SK-N-MC (cell line): ENCODE data around the gene AGMAT.

Source experiments
- DNase-seq: peaks from one replicate; pipeline ENCODE4 v3.0.0-alpha.2; 2011; ENCODE audit warnings: low read depth, low spot score
- H3K27ac ChIP-seq: fragments of 200-600 bp; sonication (generic); 2 replicates; pipeline ENCODE4 v1.5.1; 2016; ENCODE audit warnings: mixed run types
- H3K36me3 ChIP-seq: fragments of 200-600 bp; sonication (generic); 2 replicates; pipeline ENCODE4 v1.6.1; 2017; ENCODE audit warnings: antibody characterized with exemption, low read length, mixed read lengths; ENCODE audit not compliant: insufficient read depth
- H3K4me3 ChIP-seq: fragments of 200-600 bp; sonication (generic); 2 replicates; pipeline ENCODE4 v1.5.1; 2016
- H3K9ac ChIP-seq: fragments of 200-600 bp; sonication (generic); 2 replicates; pipeline ENCODE4 v1.8.0; 2017; ENCODE audit warnings: mixed run types, mixed read lengths; ENCODE audit not compliant: insufficient read length
- H3K9me3 ChIP-seq: fragments of 200-600 bp; sonication (generic); 2 replicates; pipeline ENCODE4 v1.6.1; 2017; ENCODE audit warnings: low read depth, mild to moderate bottlenecking, antibody characterized with exemption, low read length, moderate library complexity, mixed read lengths
- EZH2 ChIP-seq: fragments of 200-600 bp; sonication (generic); IDR thresholded peaks from one replicate; pipeline ENCODE4 v1.6.1; 2017; ENCODE audit warnings: antibody characterized with exemption
- FOXP2 ChIP-seq: optimal IDR thresholded peaks from 2 replicates; pipeline ENCODE3; 2011; ENCODE audit warnings: mild to moderate bottlenecking, moderate library complexity; ENCODE audit not compliant: insufficient read depth; ENCODE audit errors: extremely low read length, control extremely low read depth
- POLR2AphosphoS5 ChIP-seq: IDR thresholded peaks from 2 replicates; pipeline ENCODE4 v1.6.1; 2012; ENCODE audit warnings: mild to moderate bottlenecking, low read depth, low read length, borderline replicate concordance

AGMAT gene

DNA sequence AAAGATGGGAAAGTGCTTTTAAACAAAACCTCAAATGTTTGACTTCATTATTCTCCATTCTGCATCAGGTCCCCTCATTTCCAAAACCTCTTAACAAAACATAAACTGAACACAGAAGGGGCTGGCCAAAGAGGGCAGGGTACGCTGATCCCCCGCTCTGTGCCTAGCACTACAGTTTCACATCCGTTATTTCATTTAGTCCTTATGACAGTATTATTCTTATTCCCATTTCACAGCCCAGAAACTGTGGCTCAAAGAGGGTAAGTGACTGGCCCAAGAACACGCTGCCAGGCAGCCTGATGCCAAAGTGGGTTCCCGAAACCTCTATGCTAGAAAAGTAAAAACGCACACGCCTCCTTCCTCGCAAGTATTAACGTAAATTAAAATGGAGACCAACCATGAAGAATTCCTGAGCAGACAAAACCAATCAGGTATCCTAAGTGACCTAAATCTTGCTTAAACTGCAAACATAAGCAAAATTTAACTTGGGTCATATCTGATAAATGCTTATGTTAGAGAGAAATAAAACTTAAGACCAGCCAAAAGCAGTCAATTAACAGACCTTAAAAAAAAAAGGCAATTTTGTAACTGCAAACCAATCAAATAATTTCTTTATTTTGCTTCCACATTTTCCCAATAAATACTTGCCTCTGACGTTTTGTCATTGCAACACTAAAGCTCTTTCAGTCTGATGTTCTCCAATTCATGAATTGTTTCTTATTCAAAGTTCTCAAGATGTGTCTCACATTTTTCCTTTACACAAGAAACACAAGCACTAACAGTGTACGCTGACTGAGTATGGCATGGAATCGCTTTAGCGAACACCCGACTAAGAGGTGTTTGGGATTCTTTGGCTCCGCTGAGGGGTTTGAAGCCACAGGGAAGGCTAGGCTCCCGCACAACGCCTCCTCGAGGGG, 61.5 kb downstream of the AGMAT start:
- no peak for DNase-seq
- TF ChIP-seq EZH2 (no peak), POLR2AphosphoS5 (no peak), FOXP2 (no peak)
- H3K9ac ChIP-seq, result peak overlapping the region; percentile 52
- no peak overlapping the region for H3K27ac ChIP-seq
- no peaks in the 10 kb centered on the region for H3K9me3 ChIP-seq
- H3K4me3 ChIP-seq, result peak overlapping the region; percentile 87
- H3K36me3 ChIP-seq, result no peaks in the 10 kb centered on the region

DNA sequence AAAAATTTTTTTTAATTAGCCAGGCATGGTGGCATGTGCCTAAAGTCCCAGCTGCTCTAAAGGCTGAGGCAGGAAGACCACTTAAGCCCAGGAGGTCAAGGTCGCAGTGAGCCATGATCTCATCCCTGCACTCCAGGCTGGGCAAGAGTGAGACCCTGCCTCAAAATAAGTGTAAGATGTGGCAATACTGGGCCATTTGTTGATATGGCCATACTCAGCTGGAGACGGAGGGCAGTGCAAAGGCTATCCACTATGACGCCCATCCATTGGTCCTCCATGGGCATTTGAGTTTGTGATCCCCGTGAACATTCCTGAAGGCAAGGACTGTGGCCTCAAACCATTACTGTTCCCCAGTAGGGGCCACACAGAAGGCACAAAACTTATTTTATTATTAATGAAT, 62.3 kb downstream of the AGMAT start:
- no peak overlapping the region for H3K9ac ChIP-seq
- no peaks in the 10 kb centered on the region for H3K36me3 ChIP-seq
- no peak overlapping the region for H3K27ac ChIP-seq
- no peaks in the 10 kb centered on the region for H3K9me3 ChIP-seq
- H3K4me3 ChIP-seq, result no peak overlapping the region
- no peak for DNase-seq
- no peak for TF ChIP-seq EZH2
- TF ChIP-seq POLR2AphosphoS5, result no peak
- TF ChIP-seq FOXP2, result no peak
